Loucy (cell line): ENCODE data around the gene ANKRD33B.

Source experiments
- H2AFZ ChIP-seq: fragments of 200-600 bp; sonication (generic); 2 replicates; pipeline ENCODE4 v1.6.0; 2016; ENCODE audit warnings: antibody characterized with exemption, mild to moderate bottlenecking, low read length, moderate library complexity
- H3F3A ChIP-seq: fragments of 200-600 bp; 2 replicates; pipeline ENCODE4 v1.6.0; 2016; ENCODE audit warnings: antibody characterized with exemption, low read depth, mild to moderate bottlenecking
- H3K27me3 ChIP-seq: fragments of 200-600 bp; sonication (generic); 2 replicates; pipeline ENCODE4 v1.6.1; 2014; ENCODE audit warnings: low read length, mild to moderate bottlenecking; ENCODE audit not compliant: insufficient read depth, poor library complexity, severe bottlenecking
- H3K36me3 ChIP-seq: fragments of 200-600 bp; sonication (generic); 2 replicates; pipeline ENCODE4 v1.6.1; 2016; ENCODE audit warnings: low read length; ENCODE audit not compliant: insufficient read depth
- H3K4me1 ChIP-seq: fragments of 200-600 bp; sonication (generic); 2 replicates; pipeline ENCODE4 v1.5.1; 2014; ENCODE audit warnings: low read length, mild to moderate bottlenecking; ENCODE audit not compliant: insufficient read depth, poor library complexity, severe bottlenecking
- H3K4me2 ChIP-seq: fragments of 200-600 bp; sonication (generic); 2 replicates; pipeline ENCODE4 v1.6.0; 2014; ENCODE audit warnings: antibody characterized with exemption, low read length, low read depth, mild to moderate bottlenecking; ENCODE audit not compliant: poor library complexity, severe bottlenecking
- H3K4me3 ChIP-seq: fragments of 200-600 bp; sonication (generic); 2 replicates; pipeline ENCODE4 v1.5.1; 2014; ENCODE audit warnings: low read length, mild to moderate bottlenecking, mixed read lengths; ENCODE audit not compliant: poor library complexity, severe bottlenecking
- H3K79me2 ChIP-seq: fragments of 200-600 bp; sonication (generic); 2 replicates; pipeline ENCODE4 v1.6.1; 2014; ENCODE audit warnings: low read length; ENCODE audit not compliant: insufficient read depth
- H3K9ac ChIP-seq: fragments of 200-600 bp; sonication (generic); 2 replicates; pipeline ENCODE4 v1.6.0; 2014; ENCODE audit warnings: mild to moderate bottlenecking, low read depth, low read length, moderate library complexity; ENCODE audit not compliant: poor library complexity, severe bottlenecking
- H3K9me2 ChIP-seq: fragments of 200-600 bp; sonication (generic); replicated peaks from 2 replicates; pipeline ENCODE4 v1.6.1; 2016; ENCODE audit warnings: low read depth, low read length, mixed read lengths
- H3K9me3 ChIP-seq: fragments of 200-600 bp; sonication (generic); 2 replicates; pipeline ENCODE4 v1.6.1; 2014; ENCODE audit warnings: mild to moderate bottlenecking, antibody characterized with exemption, low read length, low read depth; ENCODE audit not compliant: insufficient read depth
- H4K20me1 ChIP-seq: fragments of 200-600 bp; sonication (generic); 2 replicates; pipeline ENCODE4 v1.6.0; 2014; ENCODE audit warnings: antibody characterized with exemption, low read length, mild to moderate bottlenecking; ENCODE audit not compliant: insufficient read depth, poor library complexity, severe bottlenecking
- CTCF ChIP-seq: fragments of 200-600 bp; sonication (generic); conservative IDR thresholded peaks from 2 replicates; pipeline ENCODE4 v1.5.1; 2014; ENCODE audit warnings: mild to moderate bottlenecking, antibody characterized with exemption, low read length
- EZH2phosphoT487 ChIP-seq: fragments of 200-600 bp; IDR thresholded peaks from 2 replicates; pipeline ENCODE4 v1.6.1; 2018; ENCODE audit warnings: antibody characterized with exemption, mild to moderate bottlenecking, moderate library complexity, borderline replicate concordance

ANKRD33B gene

GRCh38 chr5:10686890-10687289 is 123.0 kb downstream of the ANKRD33B start:
- TF ChIP-seq EZH2phosphoT487 (no peak), CTCF (no peak)
- H3K36me3 ChIP-seq, result peaks cover 17% of the 10 kb centered on the region; the same call in 1 of the 2 replicates
- no peaks in the 10 kb centered on the region for H4K20me1 ChIP-seq
- no peak overlapping the region for H3K4me2 ChIP-seq
- no peaks in the 10 kb centered on the region for H3K27me3 ChIP-seq
- no peak overlapping the region for H3K4me3 ChIP-seq
- H3K9me3 ChIP-seq, result no peaks in the 10 kb centered on the region
- H2AFZ ChIP-seq, result no peak overlapping the region
- H3K4me1 ChIP-seq, result no peaks in the 10 kb centered on the region
- no peak overlapping the region for H3K9ac ChIP-seq
- no peaks in the 10 kb centered on the region for H3F3A ChIP-seq
- H3K79me2 ChIP-seq, result no peaks in the 10 kb centered on the region
- H3K9me2 ChIP-seq, result no peaks in the 10 kb centered on the region

- no peak overlapping the region for H3K4me2 ChIP-seq
- H3K36me3 ChIP-seq, result peaks cover 3% of the 10 kb centered on the region; the same call in 1 of the 2 replicates
- H3K27me3 ChIP-seq, result no peaks in the 10 kb centered on the region
These were observed 124.8 kb downstream of the ANKRD33B start for GRCh38 chr5:10688651-10689171.

GRCh38 chr5:10689391-10690081 is 125.7 kb downstream of the ANKRD33B start:
- Histone ChIP-seq H3K9me3 (no peaks in the 10 kb centered on the region), H2AFZ (no peak overlapping the region), H3K9ac (no peak overlapping the region), H3K4me2 (no peak overlapping the region), H3F3A (no peaks in the 10 kb centered on the region), H3K9me2 (no peaks in the 10 kb centered on the region), H3K79me2 (no peaks in the 10 kb centered on the region), H3K27me3 (no peaks in the 10 kb centered on the region), H4K20me1 (no peaks in the 10 kb centered on the region), H3K36me3 (peaks cover 3% of the 10 kb centered on the region; the same call in 1 of the 2 replicates), H3K4me3 (no peak overlapping the region), H3K4me1 (no peaks in the 10 kb centered on the region)
- TF ChIP-seq CTCF (peak; percentile 72), EZH2phosphoT487 (no peak)

More at GRCh38 chr5:10688651-10689171, 124.8 kb downstream of the ANKRD33B start:
- Histone ChIP-seq H3K79me2 (no peaks in the 10 kb centered on the region), H4K20me1 (no peaks in the 10 kb centered on the region), H3K9me2 (no peaks in the 10 kb centered on the region), H3F3A (no peaks in the 10 kb centered on the region), H2AFZ (no peak overlapping the region), H3K9me3 (no peaks in the 10 kb centered on the region), H3K4me1 (no peaks in the 10 kb centered on the region), H3K4me3 (no peak overlapping the region), H3K9ac (no peak overlapping the region)
- no peak for TF ChIP-seq CTCF
- TF ChIP-seq EZH2phosphoT487, result no peak
